ENCODE data around the gene MAP1LC3B. TPM values are rescaled to one million over a fixed set of nuclear protein-coding genes. Genes with fewer than 3 reads are reported as not detected.
"Not testable (repeated sequence)": the region's sequence is repeated elsewhere in the genome, so short reads cannot be mapped to it uniquely, and the experiment has no call there.

MAP1LC3B gene
- total RNA-seq, 1 donor from 2014 or later = 46.2 TPM

GRCh38 chr16:87361916-87362619 is 30.1 kb upstream of the MAP1LC3B start:
- H3K27ac Mint-ChIP-seq = no peak overlapping the region
- no peak overlapping the region for H3K4me3 Mint-ChIP-seq (ENCODE audit: low read depth)
- peaks cover 19% of the 10 kb centered on the region for H3K36me3 Mint-ChIP-seq (ENCODE audit: insufficient read depth)
- TF ChIP-seq, protein P1, sequence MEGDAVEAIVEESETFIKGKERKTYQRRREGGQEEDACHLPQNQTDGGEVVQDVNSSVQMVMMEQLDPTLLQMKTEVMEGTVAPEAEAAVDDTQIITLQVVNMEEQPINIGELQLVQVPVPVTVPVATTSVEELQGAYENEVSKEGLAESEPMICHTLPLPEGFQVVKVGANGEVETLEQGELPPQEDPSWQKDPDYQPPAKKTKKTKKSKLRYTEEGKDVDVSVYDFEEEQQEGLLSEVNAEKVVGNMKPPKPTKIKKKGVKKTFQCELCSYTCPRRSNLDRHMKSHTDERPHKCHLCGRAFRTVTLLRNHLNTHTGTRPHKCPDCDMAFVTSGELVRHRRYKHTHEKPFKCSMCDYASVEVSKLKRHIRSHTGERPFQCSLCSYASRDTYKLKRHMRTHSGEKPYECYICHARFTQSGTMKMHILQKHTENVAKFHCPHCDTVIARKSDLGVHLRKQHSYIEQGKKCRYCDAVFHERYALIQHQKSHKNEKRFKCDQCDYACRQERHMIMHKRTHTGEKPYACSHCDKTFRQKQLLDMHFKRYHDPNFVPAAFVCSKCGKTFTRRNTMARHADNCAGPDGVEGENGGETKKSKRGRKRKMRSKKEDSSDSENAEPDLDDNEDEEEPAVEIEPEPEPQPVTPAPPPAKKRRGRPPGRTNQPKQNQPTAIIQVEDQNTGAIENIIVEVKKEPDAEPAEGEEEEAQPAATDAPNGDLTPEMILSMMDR (IDR thresholded peaks at IDR 0.05; ENCODE audit: unreplicated experiment) = no peak
- H3K4me1 Mint-ChIP-seq (ENCODE audit: low read depth) = peaks cover 10% of the 10 kb centered on the region
- H3K27me3 Mint-ChIP-seq = no peaks in the 10 kb centered on the region
- no peak for DNase-seq (ENCODE audit: low spot score, unreplicated experiment)
- no peaks in the 10 kb centered on the region for H3K9me3 Mint-ChIP-seq (ENCODE audit: low read depth)

GRCh38 chr16:87362828-87363559 is 29.1 kb upstream of the MAP1LC3B start:
- Mint-ChIP-seq H3K4me1 (ENCODE audit: low read depth) (peaks cover 10% of the 10 kb centered on the region), H3K36me3 (ENCODE audit: insufficient read depth) (peaks cover 19% of the 10 kb centered on the region)
- H3K27ac Mint-ChIP-seq; H3K27me3 Mint-ChIP-seq; DNase-seq (ENCODE audit: low spot score, unreplicated experiment); H3K9me3 Mint-ChIP-seq (ENCODE audit: low read depth); H3K4me3 Mint-ChIP-seq (ENCODE audit: low read depth): not testable (repeated sequence)

GRCh38 chr16:87363771-87364455 is 28.2 kb upstream of the MAP1LC3B start:
- H3K9me3 Mint-ChIP-seq (ENCODE audit: low read depth) = no peaks in the 10 kb centered on the region
- H3K27ac Mint-ChIP-seq = no peak overlapping the region
- TF ChIP-seq, protein P1 (IDR thresholded peaks at IDR 0.05; ENCODE audit: unreplicated experiment) = no peak
- H3K4me3 Mint-ChIP-seq (ENCODE audit: low read depth) = no peak overlapping the region
- H3K27me3 Mint-ChIP-seq = no peaks in the 10 kb centered on the region
- peaks cover 10% of the 10 kb centered on the region for H3K4me1 Mint-ChIP-seq (ENCODE audit: low read depth)
- no peak for DNase-seq (ENCODE audit: low spot score, unreplicated experiment)
- peaks cover 16% of the 10 kb centered on the region for H3K36me3 Mint-ChIP-seq (ENCODE audit: insufficient read depth)

DNA sequence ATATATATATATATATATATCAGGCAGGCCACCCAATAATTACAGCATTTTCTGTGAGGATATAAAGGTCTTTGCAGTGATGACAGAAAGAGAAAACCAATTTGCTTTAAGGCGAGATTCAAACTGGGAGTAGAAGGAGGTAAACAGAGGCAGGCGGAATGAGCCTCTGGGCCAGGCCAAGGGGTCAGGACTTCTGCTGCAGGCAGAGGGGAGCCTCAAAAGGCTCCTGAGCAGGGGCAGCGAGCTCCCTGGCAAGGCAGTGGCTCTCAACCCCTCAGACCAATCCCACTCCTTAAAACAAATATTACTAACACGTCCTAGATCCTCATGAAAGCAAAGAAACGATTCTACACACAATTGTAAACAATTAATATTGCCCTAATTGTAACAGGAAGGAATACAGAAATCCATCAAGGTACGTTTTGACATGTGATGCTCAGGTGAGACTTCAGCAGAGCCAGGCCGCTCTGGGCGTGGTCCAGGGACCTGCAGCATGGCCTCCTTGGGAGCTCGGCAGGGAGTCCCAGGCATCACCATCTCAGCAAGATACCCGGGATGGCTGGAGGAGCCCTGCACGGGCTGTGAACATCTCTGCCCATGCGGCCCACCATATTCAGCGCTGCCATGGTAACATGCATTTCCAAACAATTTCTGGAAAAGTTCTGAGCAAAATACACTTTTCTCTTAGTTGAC is 27.0 kb upstream of the MAP1LC3B start:
- no peak overlapping the region for H3K27ac Mint-ChIP-seq
- peaks cover 11% of the 10 kb centered on the region for H3K36me3 Mint-ChIP-seq (ENCODE audit: insufficient read depth)
- peaks cover 10% of the 10 kb centered on the region for H3K4me1 Mint-ChIP-seq (ENCODE audit: low read depth)
- TF ChIP-seq, protein P1 (IDR thresholded peaks at IDR 0.05; ENCODE audit: unreplicated experiment) = no peak
- no peaks in the 10 kb centered on the region for H3K27me3 Mint-ChIP-seq
- no peak overlapping the region for H3K4me3 Mint-ChIP-seq (ENCODE audit: low read depth)
- no peak for DNase-seq (ENCODE audit: low spot score, unreplicated experiment)
- no peaks in the 10 kb centered on the region for H3K9me3 Mint-ChIP-seq (ENCODE audit: low read depth)

GRCh38 chr16:87366288-87366687 is 25.8 kb upstream of the MAP1LC3B start:
- Mint-ChIP-seq H3K4me1 (ENCODE audit: low read depth) (peaks cover 10% of the 10 kb centered on the region), H3K4me3 (ENCODE audit: low read depth) (no peak overlapping the region), H3K27ac (no peak overlapping the region), H3K36me3 (ENCODE audit: insufficient read depth) (peaks cover 4% of the 10 kb centered on the region), H3K9me3 (ENCODE audit: low read depth) (no peaks in the 10 kb centered on the region), H3K27me3 (no peaks in the 10 kb centered on the region)
- DNase-seq (ENCODE audit: low spot score, unreplicated experiment) = no peak
- TF ChIP-seq, protein P1 (IDR thresholded peaks at IDR 0.05; ENCODE audit: unreplicated experiment) = no peak
